ENCODE results near the gene GRB10. TPM values are rescaled to one million over a fixed set of nuclear protein-coding genes. Genes with fewer than 3 reads are reported as not detected.
A peak's percentile ranks its signal among the peaks of the same experiment; 100 is the strongest.

The GRB10 gene
- 33.9 and 53.9 TPM in 2 replicates for total RNA-seq (ENCODE audit: low replicate concordance)

- Histone ChIP-seq H3K9ac (no peak within 1 kb of the TSS), H3K27ac (no peak within 1 kb of the TSS), H3K36me3 (no peaks in the 10 kb centered on the region), H3K4me3 (peak within 1 kb of the TSS; percentile 65), H3K4me1 (peaks cover 15% of the 10 kb centered on the region), H3K9me3 (ENCODE audit: low read depth) (no peaks in the 10 kb centered on the region), H4K20me1 (ENCODE audit: low read depth) (peaks cover 26% of the 10 kb centered on the region), H3K79me2 (ENCODE audit: low read depth) (peaks cover 88% of the 10 kb centered on the region), H2AFZ (replicated peaks) (peak within 1 kb of the TSS; percentile 82), H3F3A (ENCODE audit: low read depth) (peaks cover 3% of the 10 kb centered on the region), H3K4me2 (peak within 1 kb of the TSS; percentile 82), H3K27me3 (no peaks in the 10 kb centered on the region)
- TF ChIP-seq EZH2phosphoT487 (IDR thresholded peaks at IDR 0.05) (no peak), CTCF (IDR thresholded peaks at IDR 0.05) (peak; percentile 34)
- H3K27ac Mint-ChIP-seq: peak within 1 kb of the TSS; percentile 55
- peak within 1 kb of the TSS; percentile 93 for H3K4me3 Mint-ChIP-seq
- H3K36me3 Mint-ChIP-seq: peaks cover 71% of the 10 kb centered on the region
- peaks cover 63% of the 10 kb centered on the region for H3K9me3 Mint-ChIP-seq
- peaks cover 9% of the 10 kb centered on the region for H3K27me3 Mint-ChIP-seq (ENCODE audit: insufficient read depth, low read depth)
- H3K4me1 Mint-ChIP-seq: peaks cover 33% of the 10 kb centered on the region
- peak; percentile 84 for DNase-seq (ENCODE audit: low spot score)
These were observed at the start of gene GRB10 for GRCh38 chr7:50782375-50783208. Gene GRB10, minus strand, starts transcription at chr7:50782896. Its CDS starts 50,574 bp downstream, at chr7:50732322.

- Histone ChIP-seq H3F3A (ENCODE audit: low read depth) (no peaks in the 10 kb centered on the region), H3K4me3 (no peak overlapping the region), H3K36me3 (no peaks in the 10 kb centered on the region), H3K79me2 (ENCODE audit: low read depth) (no peaks in the 10 kb centered on the region), H3K4me1 (no peaks in the 10 kb centered on the region), H3K9ac (no peak overlapping the region), H4K20me1 (ENCODE audit: low read depth) (no peaks in the 10 kb centered on the region), H2AFZ (replicated peaks) (no peak overlapping the region), H3K4me2 (no peak overlapping the region), H3K27me3 (no peaks in the 10 kb centered on the region), H3K27ac (no peak overlapping the region), H3K9me3 (ENCODE audit: low read depth) (no peaks in the 10 kb centered on the region)
- Mint-ChIP-seq H3K4me1 (no peaks in the 10 kb centered on the region), H3K36me3 (no peaks in the 10 kb centered on the region), H3K27me3 (ENCODE audit: insufficient read depth, low read depth) (no peaks in the 10 kb centered on the region), H3K27ac (no peak overlapping the region), H3K9me3 (peaks cover 2% of the 10 kb centered on the region), H3K4me3 (no peak overlapping the region)
- TF ChIP-seq EZH2 (IDR thresholded peaks at IDR 0.05): no peak
- no peak for TF ChIP-seq EZH2phosphoT487 (IDR thresholded peaks at IDR 0.05)
- DNase-seq (ENCODE audit: low spot score): no peak
These were observed 46.1 kb upstream of the GRB10 start for GRCh38 chr7:50828801-50829200.

GRCh38 chr7:50828116-50828515, 45.4 kb upstream of the GRB10 start:
- H3K79me2 ChIP-seq (ENCODE audit: low read depth): no peaks in the 10 kb centered on the region
- no peak overlapping the region for H3K4me2 ChIP-seq
- no peaks in the 10 kb centered on the region for H3K36me3 ChIP-seq
- H3K36me3 Mint-ChIP-seq: no peaks in the 10 kb centered on the region
- no peaks in the 10 kb centered on the region for H4K20me1 ChIP-seq (ENCODE audit: low read depth)
- H3K27ac ChIP-seq: no peak overlapping the region
- H3K27ac Mint-ChIP-seq: no peak overlapping the region
- TF ChIP-seq CTCF (IDR thresholded peaks at IDR 0.05): no peak
- no peak for TF ChIP-seq EZH2phosphoT487 (IDR thresholded peaks at IDR 0.05)
- no peak for TF ChIP-seq EZH2 (IDR thresholded peaks at IDR 0.05)
- no peaks in the 10 kb centered on the region for H3K27me3 Mint-ChIP-seq (ENCODE audit: insufficient read depth, low read depth)
- no peak for DNase-seq (ENCODE audit: low spot score)
- H3K4me1 ChIP-seq: no peaks in the 10 kb centered on the region
- no peaks in the 10 kb centered on the region for H3F3A ChIP-seq (ENCODE audit: low read depth)
- H3K4me3 Mint-ChIP-seq: no peak overlapping the region
- H3K9ac ChIP-seq: no peak overlapping the region
- no peaks in the 10 kb centered on the region for H3K9me3 ChIP-seq (ENCODE audit: low read depth)
- no peaks in the 10 kb centered on the region for H3K4me1 Mint-ChIP-seq
- H3K27me3 ChIP-seq: no peaks in the 10 kb centered on the region
- H2AFZ ChIP-seq (replicated peaks): no peak overlapping the region
- peaks cover 2% of the 10 kb centered on the region for H3K9me3 Mint-ChIP-seq
- H3K4me3 ChIP-seq: no peak overlapping the region

- Histone ChIP-seq H3K4me1 (peaks cover 3% of the 10 kb centered on the region), H3K27ac (no peak overlapping the region), H3K36me3 (no peaks in the 10 kb centered on the region), H3K79me2 (ENCODE audit: low read depth) (no peaks in the 10 kb centered on the region), H3K9ac (no peak overlapping the region), H3K9me3 (ENCODE audit: low read depth) (no peaks in the 10 kb centered on the region), H3F3A (ENCODE audit: low read depth) (no peaks in the 10 kb centered on the region), H4K20me1 (ENCODE audit: low read depth) (no peaks in the 10 kb centered on the region), H2AFZ (replicated peaks) (no peak overlapping the region), H3K4me3 (no peak overlapping the region), H3K27me3 (no peaks in the 10 kb centered on the region), H3K4me2 (no peak overlapping the region)
- DNase-seq (ENCODE audit: low spot score): no peak
- H3K27me3 Mint-ChIP-seq (ENCODE audit: insufficient read depth, low read depth): no peaks in the 10 kb centered on the region
- H3K4me3 Mint-ChIP-seq: no peak overlapping the region
- no peak for TF ChIP-seq EZH2 (IDR thresholded peaks at IDR 0.05)
- TF ChIP-seq CTCF (IDR thresholded peaks at IDR 0.05): no peak
- no peak for TF ChIP-seq EZH2phosphoT487 (IDR thresholded peaks at IDR 0.05)
- H3K9me3 Mint-ChIP-seq: peaks cover 2% of the 10 kb centered on the region
- no peak overlapping the region for H3K27ac Mint-ChIP-seq
- H3K36me3 Mint-ChIP-seq: no peaks in the 10 kb centered on the region
- H3K4me1 Mint-ChIP-seq: no peaks in the 10 kb centered on the region
These were observed 44.6 kb upstream of the GRB10 start for GRCh38 chr7:50827281-50827680.

Data from neural progenitor cell (in vitro differentiated cells).